Stimulated activated CD4-positive, alpha-beta T cell treated with anti-CD3 and anti-CD28 coated beads, Interleukin-1b, Interleukin-23, amount 100 ng/mL, for 4 hours (primary cell): ENCODE results near the gene USP24.
"Not testable (repeated sequence)": the region's sequence is repeated elsewhere in the genome, so short reads cannot be mapped to it uniquely, and the experiment has no call there.

Experiments used
- DNase-seq, 2 donors: peaks; one replicate each; pipeline ENCODE4 v3.0.0-alpha.2; 2020; ENCODE audit warnings: low read depth in 2 of 2

Gene USP24

DNA sequence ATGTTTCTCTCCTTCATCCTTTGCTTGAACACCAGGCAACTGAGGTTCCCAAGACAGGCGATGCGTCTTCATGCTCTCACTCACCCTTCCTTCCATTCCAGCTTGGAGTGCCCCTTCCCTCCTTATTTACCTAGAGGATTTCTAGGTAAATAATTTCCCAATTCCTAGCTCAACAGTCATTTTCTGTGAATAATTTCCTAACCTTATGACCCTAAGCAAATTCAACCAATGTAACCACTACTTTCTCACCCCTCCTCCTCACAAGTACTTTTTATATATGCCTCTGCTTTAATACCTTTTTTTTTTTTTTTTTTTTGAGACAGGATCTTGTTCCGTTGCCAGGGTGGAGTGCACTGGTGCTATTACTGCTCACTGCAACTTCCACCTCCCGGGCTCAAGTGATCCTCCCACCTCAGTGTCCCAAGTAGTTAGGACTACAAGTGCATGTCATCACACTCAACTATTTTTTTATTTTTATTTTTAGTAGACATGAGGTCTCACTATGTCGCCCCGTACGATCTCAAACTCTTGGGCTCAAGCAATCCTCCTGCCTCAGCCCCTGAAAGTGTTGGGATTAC is 86.7 kb downstream of the USP24 start:
- DNase-seq = no peak

DNA sequence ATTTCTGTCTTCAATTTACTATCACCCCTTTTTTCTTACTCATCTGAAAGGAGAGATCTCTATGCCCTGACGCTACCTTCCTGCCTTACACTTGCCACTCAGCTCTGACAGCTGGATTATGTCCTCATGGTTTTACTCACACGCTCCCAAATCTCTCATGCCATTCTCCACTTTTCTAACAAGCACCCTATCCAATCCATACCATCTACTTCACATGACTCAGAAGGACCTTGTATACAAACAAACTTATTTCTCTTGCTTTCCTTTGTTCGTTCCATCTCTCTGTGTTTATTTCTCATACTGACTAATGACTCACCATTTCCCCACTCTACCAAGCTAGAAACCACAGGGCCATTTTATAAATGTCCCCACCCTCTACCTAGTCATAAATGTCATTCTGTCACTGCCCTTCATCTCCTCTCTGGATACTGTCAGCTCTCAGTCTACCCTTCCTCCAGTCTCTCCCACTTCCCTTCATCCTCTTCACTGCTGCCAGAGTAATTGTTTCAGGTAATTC is 87.3 kb downstream of the USP24 start:
- no peak for DNase-seq

DNA sequence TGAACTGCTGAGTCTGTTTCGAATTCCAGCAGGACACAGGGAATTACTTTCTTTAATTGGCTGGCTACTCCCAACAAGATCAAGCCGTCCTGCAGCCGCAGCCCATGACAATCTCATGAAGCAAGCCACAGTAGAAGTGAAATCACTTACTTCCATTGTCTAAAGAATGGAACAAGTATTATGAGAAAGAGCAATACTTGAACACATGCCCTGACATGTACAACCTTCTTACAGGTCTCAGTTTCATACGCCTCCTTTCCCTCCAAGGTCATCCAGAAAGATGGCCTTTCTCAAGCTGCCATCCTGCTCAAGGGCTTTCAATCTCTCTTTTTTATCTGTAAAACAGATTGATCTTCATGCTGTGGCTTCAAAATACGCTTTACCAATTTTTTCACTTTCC is 90.7 kb downstream of the USP24 start:
- DNase-seq = no peak

DNA sequence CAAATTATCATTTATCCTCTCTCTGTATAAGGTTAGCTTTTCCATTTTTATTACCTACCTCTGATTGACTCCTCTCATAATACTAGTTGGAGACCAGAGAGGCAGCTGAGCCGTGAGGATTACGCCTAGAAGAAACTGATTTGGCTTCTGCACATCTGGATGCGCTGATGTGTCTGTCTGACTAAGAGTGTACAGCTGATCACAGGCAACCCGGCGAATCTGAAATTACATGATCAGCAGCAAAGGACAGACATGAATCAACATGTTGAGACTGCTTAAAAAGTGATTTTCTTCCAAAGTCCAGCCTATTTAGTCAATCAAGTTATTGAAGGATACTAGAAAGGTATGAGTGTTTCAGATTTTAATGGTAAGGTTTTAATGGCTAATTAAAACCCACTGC is 94.6 kb downstream of the USP24 start:
- DNase-seq = no peak

DNA sequence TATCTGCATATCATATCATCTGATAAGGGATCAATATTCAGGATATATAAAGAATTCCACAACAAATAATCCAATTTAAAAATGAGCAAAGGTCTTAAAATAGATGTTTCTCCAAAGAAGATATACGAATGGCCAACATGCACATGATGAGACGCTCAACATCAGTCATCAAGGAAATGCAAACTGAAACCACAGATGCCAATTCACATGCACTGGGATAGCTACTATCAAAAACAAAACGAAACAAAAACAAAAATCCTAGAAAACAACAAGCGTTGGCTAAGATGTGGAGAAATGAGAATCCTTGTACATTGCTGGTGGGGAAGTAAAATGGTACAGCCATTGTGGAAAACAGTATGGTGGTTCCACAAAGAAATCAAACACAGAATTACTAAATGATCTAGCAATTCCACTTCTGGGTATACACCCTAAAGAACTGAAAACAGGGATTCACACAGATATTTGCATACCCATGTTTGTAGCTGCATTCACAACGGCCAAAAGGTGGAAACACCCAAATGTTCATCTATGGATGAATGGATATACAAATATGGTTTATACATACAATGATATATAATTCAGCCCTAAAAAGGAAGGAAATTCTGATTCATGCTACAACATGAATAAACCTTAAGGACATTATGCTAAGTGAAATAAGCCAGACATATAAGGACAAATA is 96.4 kb downstream of the USP24 start:
- DNase-seq = no peak

DNA sequence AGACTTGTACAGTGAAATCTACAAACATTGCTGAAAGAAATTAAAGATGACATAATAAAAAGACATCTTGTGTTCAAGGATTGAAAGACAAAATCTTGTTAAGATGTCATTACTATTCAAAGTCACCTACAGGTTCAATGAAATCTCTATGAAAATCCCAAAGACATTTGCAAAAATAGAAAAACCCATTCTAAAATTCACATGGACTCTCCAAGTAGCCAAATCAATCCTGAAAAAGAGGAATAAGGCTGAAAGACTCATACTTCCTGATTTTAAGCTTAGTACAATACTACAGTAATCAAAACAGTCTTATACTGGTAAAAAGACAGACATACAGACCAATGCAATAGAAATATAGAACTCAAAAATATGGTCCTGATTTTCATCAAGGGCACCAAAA is 97.2 kb downstream of the USP24 start:
- DNase-seq = no peak

DNA sequence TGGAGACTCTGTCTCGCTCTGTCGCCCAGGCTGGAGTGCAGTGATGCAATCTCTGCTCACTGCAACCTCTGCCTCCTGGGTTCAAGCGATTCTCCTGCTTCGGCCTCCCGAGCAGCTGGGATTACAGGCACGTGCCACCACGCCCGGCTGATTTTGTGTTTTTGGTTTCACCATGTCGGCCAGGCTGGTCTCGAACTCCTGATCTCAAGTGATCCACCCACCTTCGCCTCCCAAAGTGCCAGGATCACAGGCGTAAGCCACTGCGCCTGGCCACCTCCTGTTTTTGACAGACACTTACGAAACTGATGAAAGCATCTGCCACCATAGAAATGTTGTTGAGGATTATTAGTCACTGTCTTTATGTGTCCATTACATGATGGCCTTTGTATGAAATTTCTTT is 106.2 kb downstream of the USP24 start:
- DNase-seq = not testable (repeated sequence)

DNA sequence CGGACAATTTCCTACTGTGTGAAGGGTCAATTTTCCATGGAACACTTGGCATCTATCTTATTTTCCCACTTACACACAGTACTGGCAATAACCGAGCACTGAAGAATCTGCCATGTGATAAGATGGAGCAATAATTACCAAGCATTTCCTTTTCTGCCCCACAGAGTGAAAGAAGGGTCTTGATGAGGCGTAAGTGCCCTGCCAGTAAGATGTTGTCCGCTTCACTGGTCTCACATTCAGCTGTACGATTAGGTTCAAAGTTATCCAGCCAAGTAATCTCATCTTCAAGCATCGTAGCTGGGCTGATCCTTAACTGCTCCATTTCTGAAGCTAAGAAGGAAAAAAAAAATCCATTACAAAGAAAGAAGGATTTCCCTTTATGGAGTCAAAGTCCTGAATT is 108.1 kb downstream of the USP24 start:
- no peak for DNase-seq

DNA sequence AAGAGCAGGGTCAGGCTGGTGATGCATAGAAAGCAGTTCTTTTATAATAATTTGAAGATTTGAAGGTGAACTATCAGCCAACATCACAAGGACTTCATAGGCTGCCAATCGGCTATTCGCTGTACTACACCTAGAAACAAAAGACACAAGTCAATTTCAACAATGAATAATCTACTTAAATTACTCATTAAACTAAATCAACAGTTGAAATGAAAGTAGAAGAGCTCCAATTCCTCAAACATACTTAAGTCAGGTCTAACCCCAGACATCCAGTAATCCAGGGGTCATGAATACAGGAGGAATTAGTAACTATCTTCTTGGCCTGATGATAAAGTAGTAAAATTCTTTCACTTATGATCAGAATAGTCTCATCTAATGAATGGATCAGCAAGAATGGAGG is 111.3 kb downstream of the USP24 start:
- no peak for DNase-seq

DNA sequence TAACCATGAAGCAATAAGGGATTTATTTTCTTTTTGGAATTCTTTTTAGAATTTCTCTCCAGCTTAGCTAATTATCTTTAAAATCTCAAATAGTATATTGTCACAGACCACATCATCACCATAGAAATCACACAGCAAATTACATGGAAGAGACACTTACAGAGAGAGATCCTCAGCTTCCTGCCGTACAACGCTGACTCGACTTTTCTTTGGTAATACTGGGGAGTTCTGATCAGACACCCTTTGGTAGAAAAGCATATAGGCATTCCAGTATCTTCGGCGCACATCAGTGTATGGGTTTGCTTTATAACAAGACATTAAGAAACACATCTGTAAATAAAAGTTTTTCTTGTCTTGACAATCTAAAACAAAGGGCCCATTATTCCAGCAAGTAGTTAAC is 120.1 kb downstream of the USP24 start:
- no peak for DNase-seq

DNA sequence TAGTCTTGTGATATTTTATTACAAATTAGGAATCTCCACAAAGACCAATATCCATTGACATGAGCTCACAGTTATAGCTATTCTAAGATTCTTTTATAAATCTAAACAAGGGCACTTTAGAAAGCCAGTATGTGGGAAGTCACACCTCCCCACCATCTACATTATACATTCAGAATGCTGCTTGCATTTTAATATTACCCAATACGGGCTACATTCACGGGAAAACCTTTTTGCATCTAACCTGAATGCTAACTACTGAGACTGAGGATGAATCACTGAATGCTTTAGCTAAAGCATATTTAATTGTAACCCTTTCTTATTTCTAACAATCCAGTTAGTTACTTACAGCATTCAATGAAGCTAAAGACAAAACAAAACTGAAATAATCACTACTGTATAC is 122.7 kb downstream of the USP24 start:
- no peak for DNase-seq

DNA sequence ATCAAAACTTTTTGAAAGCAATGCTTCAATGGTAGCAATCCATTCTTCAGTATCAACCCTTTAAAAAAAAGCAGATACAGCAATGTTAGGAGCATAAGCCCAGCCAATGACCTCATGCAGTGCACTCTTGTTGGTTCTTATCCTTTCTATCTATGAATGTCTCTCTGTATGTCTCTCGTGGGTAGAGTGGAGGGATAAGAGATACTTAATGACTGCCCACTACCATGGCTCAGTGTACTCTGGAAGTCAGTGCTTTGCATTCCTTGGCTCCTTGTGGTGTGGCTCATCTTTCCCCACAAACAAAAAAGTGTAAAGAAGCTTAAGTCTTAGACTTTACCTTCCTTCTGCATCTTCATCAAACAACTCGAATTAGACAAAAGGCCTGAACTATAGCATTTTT is 125.5 kb downstream of the USP24 start:
- no peak for DNase-seq

DNA sequence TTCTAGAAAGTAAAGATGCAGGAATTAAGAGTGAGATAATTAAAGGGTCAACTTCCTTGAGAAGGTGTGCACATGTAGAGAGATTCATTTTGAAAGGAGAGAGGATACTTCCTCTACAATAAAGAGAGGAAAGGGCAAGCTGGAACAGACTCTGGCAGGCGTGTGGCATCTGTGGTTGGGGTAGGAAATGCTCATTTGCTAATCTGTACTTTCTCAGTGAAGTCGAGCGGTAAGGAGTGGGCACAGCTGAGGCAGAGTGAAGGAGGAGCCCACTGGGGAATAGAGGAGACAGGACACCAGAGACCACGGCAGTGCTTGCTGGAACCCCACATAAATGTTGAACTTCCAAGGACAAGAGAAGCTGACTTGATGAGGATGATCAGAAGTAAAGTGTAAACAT is 126.8 kb downstream of the USP24 start:
- DNase-seq = no peak

DNA sequence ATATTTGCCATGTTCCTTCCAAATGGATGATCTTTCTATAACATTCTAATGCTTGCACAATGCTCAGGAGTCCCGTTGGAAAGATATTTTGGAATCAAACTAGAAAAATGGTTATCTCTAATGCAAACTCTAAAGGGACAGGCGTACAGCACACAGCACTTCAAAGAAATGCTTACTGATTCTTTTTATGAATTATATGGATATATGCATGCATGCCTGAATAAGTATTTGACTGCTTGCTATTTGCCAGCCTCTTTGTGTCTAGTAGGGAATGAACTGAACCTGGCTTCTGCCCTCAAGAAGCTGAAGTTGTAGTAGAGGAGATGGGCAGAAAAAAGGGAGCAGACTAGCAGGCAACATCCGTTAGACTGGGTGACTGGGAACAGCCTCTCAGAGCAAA is 127.7 kb downstream of the USP24 start:
- DNase-seq = no peak

DNA sequence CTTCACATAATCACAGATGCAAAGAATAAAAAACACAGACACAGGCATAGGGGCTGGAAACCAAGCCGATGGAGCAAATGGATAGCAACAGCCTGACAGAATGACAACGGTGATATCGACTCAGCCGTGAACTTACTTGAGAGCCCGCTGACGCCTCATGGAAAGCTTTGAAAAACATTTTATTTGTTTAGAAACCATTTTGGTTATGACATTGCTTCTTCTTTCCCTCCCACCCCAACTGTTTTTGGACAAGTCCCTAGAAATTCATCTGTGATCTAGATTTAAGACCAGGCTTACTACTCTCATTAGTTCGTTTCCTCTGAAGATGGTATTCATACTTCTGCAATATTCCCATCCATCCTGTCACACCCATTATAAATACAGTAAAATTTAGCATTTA is 130.9 kb downstream of the USP24 start:
- no peak for DNase-seq

DNA sequence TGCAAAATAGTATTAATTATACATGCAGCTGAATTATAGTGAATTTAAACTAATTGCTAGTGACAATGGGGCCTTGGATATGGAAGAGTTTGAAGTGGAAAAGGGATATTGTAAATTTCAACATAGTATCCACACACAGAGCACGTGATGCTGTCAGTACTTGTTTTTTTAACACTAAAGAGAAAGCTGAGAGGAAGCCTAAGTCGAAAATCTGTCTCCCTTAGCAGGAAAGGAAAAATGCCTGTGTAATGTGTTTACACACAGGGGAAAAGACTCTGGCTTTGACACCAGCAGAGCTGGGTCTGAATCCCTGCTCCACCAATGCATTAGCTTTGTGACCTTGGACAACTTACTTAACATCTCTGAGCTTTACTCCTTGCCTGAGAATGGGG is 133.3 kb downstream of the USP24 start:
- DNase-seq = no peak

DNA sequence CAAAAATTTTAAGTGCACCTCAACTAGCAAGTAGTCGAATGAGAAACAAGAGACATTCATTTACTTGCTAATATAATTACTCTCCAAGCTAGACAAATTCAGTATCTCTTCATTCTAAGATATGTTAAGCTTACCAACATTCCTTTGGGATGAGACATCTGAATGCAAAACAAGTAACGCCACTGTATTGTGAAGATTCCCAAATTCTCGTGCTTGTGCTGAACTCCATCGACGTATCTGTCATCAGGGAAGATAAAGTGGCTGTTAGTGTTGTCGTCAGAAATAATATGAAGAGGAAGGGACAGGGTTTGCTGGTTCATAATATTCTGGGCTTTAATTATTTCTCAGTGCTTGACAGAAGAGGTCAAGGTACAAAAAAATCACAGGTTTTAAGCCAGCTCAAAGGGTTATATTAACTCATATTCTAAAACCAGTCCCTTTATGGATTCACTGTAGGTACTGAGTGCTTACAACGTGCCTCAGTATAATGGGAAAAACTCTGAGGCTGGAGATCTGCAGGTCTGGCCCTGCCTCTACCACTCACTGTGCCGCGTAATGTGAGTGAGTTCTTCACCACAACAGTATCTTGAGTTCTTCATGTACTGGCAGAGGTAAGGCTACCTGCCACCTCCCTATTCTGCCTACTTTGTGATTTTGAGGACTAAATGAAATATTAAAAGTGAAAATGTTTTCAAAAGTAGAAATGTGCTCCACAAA is 133.8 kb downstream of the USP24 start:
- DNase-seq = no peak

DNA sequence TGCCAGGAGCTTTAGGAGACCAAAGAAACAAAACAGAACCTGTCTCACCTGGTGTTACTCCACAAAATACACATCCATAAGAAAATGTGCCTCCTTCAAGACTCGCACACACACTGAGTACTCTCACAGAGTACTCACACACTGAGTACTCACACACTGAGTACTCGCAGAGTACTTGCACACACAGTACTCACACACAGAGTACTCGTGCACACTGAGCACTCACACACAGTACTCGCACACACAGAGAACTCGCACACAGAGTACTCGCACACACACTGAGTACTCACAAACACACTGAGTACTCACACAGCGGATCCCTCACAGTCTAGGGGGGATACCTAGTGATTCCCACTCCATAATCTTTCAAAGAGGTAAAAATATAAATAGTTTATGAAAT is 135.5 kb downstream of the USP24 start:
- no peak for DNase-seq

DNA sequence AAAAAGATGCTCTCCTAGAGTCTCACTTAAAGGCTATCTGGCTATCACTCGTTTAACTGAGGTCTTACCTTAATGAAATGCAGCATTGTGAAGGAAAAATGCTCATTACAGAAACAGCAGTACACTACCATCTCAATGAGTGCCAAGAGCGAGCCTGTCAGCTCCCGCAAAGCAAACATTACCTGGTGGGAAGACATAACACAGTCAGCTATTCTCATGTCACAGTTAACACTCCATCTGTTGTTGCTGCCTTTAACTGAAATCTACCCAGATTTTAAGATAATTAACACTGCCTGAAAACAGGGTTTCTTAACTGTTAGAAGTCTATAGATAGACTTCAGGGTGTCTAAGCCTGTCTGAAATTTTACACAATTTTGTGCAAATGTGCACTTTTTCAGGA is 136.7 kb downstream of the USP24 start:
- DNase-seq = no peak

DNA sequence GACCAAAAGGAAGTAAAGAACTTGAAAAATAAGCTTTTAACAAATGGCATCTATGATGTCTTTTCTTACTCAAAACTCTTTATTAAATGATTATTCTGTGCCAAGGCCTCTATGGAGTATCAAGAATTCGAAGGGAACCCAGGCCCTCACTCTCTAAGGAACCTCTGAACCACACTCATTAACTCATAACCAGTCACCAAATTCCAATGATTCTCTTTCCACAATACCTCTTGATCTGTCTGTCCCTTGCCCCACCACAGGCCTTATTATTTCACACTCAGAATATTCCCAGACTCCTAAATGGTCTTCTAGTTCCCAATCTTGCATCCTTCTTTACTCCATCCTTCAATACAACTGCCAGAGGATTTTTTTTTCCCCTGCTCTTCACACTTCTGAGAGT is 138.8 kb downstream of the USP24 start:
- DNase-seq = no peak

DNA sequence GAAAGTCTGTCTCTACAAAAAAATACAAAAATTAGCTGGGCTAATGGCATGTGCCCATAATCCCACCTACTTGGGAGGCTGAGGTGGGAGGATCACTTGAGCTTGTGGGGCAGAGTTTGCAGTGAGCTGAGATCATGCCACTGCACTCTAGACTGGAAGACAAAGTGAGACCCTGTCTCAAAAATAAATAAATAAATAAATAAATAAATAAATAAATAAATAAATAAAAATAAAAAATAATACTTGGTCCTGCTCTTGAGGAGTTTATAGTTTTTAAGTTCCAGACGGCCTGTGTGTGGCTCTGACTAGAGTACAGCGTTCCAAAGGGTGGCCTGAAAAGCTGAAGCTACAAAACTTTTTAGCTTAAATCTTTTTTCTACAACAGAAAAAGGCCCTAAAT is 140.7 kb downstream of the USP24 start:
- no peak for DNase-seq

DNA sequence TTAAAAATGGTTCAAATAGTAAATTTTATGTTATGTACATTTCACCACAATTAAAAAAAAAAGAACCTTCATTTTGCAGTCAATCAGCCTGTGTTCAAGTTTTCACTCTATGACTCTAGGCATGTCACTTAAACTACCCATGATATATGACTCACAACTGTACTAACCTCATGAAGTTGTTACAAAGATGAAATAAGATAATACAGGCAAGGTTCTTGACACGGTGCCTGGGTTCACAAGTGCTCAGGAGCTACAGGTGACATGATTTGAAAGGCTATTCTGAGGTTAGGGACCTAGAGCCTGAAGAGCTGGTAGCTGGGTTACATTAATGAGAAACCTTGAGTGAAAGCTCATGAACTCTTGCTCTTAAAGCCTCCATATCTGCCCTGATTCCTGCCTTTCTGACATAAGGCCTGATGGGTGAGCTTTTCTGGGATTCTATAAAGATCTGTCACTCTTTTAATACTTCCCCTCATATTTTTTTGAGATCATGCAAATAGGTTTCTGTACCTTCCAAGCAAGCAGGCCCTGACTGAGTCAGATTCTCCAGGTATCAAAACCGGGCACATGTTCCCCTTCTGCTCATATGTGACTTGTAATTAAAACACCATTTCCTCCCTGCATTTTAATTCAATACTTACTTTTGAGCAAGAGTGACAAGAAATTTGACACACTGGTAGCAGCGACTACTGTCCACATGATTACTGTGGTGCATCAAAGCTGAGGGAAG is 141.8 kb downstream of the USP24 start:
- DNase-seq = no peak

DNA sequence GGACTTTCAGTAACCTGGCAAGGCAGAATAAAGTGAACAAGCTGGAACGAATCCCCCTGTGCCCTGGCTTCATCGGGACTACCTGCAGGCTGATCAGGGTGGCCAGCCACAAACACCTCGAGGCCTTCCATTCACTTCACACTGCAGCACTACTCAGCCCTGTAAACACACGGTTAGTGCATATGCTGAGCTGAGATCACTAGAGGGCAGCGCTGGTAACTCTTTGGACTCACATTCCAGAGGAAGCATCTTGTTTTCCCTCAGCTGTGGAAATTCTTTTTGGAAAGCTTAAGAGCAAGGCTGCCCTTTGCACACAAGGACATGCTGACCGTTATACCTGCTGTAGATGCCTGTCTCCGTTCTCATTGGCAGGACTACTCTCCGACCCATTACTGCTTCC is 143.7 kb downstream of the USP24 start:
- DNase-seq = no peak
